GM18951 (cell line): ENCODE measurements around the gene TEX2.

Experiments used
- POLR2A ChIP-seq: IDR thresholded peaks from 4 replicates; pipeline ENCODE4 v1.6.1; 2011; ENCODE audit warnings: mild to moderate bottlenecking; ENCODE audit not compliant: insufficient read length, insufficient read depth; ENCODE audit errors: extremely low read depth
- in situ Hi-C: fragments of 300-500 bp; cut with MboI; formaldehyde crosslinking; loops from one replicate; pipeline ENCODE4 v1.12.0; 2022; ENCODE audit warnings: low sequenced_read_pairs, mixed read lengths, inconsistent platforms; ENCODE audit not compliant: unreplicated experiment

The TEX2 gene

GRCh38 chr17:64281962-64282752, 19.1 kb upstream of the TEX2 start:
- TF ChIP-seq POLR2A, result no peak
- in situ Hi-C loops, result loop anchor here (10.0 to 25.0 kb wide), 3 partner anchors 137 to 370 kb away; partner anchors contain the start of genes CSHL1 and GH1

DNA sequence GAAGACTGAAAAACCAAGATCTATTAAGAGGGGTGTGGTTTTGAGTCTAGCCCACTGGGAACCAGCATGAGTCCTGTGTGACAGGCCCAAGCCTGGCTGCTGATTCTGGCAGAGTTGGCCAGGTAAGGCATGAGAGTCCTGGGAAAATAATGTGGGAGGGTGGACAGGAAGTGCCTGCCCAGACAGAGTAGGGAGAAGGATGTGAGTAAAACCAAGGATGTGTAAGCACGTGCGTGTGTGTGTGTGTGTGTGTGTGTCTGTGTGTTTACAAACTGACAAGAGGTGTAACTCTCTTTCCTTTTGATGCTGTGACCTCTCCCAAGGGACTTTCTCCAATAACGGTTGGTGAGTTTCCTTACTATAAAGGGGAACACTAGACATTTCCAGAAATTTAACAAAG, 15.6 kb upstream of the TEX2 start:
- TF ChIP-seq POLR2A, result no peak
- in situ Hi-C loops, result loop anchor here (25.0 kb wide), 2 partner anchors 241 to 366 kb away; partner anchors contain the start of genes CSHL1 and GH1

- in situ Hi-C loops, result loop anchor here (25.0 kb wide), 2 partner anchors 241 to 366 kb away; partner anchors contain the start of genes CSHL1 and GH1
- no peak for TF ChIP-seq POLR2A
Observed at GRCh38 chr17:64277831-64278562, 14.9 kb upstream of the TEX2 start.

DNA sequence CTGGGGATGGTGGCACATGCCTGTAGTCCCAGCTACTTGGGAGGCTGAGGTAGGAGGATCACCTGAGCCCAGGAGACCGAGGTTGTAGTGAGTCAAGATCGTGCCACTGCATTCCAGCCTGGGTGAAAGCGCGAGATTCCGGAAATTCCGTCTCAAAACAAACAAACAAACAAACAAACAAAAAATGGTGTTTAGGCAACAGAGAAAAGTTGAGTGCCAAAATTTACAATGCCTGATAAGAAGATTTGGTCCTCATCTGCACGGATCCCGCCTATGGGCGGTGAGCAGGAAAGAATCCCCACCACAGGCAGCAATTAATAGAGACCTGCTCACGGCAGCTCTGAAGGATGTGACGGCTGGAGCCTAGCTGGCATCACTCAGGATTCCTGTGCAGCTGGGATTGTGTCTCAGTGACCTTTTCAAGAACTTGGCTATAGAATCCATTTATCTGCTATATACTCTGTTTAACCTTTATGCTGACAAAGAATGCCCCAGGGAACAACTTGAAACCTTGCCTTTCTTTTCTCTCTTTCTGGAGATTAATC, 14.0 kb upstream of the TEX2 start:
- in situ Hi-C loops, result loop anchor here (25.0 kb wide), 2 partner anchors 240 to 365 kb away; partner anchors contain the start of genes CSHL1 and GH1
- no peak for TF ChIP-seq POLR2A

GRCh38 chr17:64275016-64275415, 12.0 kb upstream of the TEX2 start:
- in situ Hi-C loops, result loop anchor here (25.0 kb wide), 2 partner anchors 238 to 363 kb away; partner anchors contain the start of genes CSHL1 and GH1
- TF ChIP-seq POLR2A, result no peak

DNA sequence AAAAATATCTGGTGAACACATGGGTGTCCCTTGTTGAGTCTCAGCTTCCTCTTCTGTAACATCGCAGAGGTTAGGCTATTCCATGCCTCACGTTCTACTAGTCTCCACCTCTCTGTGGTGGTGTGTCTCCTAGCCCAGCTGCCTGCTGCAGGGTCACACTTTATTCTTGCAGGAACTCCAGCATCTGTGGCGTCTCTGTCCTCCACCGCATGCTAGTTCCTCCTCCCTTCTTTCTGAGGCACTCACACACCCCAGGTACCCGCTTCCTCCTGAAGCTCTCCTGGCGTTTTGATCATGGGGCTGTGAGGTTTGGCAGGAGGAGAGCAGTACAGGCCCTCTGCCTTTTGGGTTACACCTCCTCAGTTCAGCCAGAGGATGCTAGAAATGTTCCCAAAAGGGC, 9.9 kb upstream of the TEX2 start:
- TF ChIP-seq POLR2A, result no peak
- in situ Hi-C loops, result no loop called here

DNA sequence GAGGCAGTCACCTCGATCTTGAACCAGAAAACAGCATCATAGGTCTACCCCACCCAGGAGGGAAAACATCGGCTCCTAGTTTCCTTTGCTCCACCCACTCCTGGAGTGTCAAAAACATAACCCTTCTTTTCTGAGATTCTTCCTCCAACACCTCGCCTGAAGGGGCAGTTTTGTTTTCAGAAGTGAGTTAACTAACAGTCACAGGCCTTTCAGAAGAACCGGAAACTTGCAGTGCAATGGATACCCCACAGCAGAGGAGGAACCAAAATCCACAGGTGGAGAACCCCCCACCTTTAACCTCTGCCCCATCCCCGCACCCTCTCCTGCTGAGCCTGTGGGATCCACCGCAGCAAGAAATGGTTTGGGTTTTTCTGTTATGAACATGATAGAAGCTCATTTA, 7.8 kb upstream of the TEX2 start:
- no peak for TF ChIP-seq POLR2A
- in situ Hi-C loops, result no loop called here

GRCh38 chr17:64269687-64270649, 6.9 kb upstream of the TEX2 start:
- no peak for TF ChIP-seq POLR2A
- in situ Hi-C loops, result no loop called here

- no peak for TF ChIP-seq POLR2A
- in situ Hi-C loops, result no loop called here
Observed at GRCh38 chr17:64264891-64265290, 1.8 kb upstream of the TEX2 start.

GRCh38 chr17:64262198-64262999, 661 bp downstream of the TEX2 start:
- TF ChIP-seq POLR2A, result no peak
- in situ Hi-C loops, result no loop called here

DNA sequence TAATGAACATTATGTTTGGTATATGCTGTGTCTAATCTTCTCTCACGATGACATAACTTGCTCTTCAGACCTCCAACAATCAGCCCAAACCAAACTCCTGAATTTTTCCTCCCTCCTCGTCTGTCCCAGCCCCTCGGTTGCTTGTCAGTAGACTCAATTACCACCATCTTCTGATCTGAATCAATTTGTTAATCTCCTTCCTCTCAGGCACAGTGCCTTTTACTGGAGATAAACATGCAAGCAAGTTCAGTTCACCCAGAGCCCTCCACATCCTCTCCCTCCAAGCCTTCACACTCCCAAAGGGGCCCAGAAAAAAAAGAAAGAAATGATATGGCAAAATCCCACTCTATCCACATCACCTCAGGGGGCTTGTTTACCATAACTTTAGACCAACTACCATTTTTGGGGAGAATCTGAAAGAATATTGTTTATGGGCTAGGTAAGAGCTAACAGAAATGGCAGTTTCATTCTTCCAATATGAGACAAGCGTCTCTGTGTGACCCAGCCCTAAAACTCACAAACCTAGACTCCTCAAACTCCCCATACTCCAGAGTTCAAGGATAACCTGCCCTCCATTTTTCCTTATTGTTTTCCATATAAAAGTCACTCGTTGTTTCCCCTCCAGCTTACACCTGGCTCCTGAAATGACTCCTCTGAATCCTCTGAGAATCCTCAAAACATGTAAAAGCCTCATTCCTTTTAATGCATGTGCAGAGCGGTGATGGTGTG, 1.5 kb downstream of the TEX2 start:
- in situ Hi-C loops, result no loop called here
- TF ChIP-seq POLR2A, result no peak

- no peak for TF ChIP-seq POLR2A
- in situ Hi-C loops, result no loop called here
Observed at GRCh38 chr17:64260886-64261285, 2.2 kb downstream of the TEX2 start.
